Activated CD4-positive, alpha-beta T cell treated with anti-CD3 and anti-CD28 coated beads, Interleukin-10, Interleukin-2, amounts not matched to agents 100 ng/mL and 50 ng/mL, durations not matched to agents 16 hours and 8 hours (primary cell): ENCODE measurements around the gene NUDT14.

Experiments
- DNase-seq: peaks from one replicate; pipeline ENCODE4 v3.0.0-alpha.2; 2020

The NUDT14 gene

DNA sequence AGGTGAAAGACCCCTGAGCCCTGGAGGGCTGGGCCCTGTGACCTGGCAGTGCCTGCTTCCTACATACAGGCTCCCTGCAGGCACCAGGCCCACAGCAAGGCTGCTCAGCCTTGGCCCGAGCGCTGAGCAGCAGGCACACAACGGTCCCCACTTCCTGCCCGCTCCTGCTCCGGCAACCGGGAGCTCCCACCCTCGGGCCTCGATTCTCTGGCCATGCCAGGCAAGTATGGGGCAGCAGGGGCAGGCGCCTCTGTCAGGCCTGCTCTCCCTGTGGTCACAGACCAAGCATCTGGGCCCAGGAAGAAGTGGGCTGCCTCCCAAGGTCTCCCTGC is 30.6 kb upstream of the NUDT14 start:
- DNase-seq: no peak

DNA sequence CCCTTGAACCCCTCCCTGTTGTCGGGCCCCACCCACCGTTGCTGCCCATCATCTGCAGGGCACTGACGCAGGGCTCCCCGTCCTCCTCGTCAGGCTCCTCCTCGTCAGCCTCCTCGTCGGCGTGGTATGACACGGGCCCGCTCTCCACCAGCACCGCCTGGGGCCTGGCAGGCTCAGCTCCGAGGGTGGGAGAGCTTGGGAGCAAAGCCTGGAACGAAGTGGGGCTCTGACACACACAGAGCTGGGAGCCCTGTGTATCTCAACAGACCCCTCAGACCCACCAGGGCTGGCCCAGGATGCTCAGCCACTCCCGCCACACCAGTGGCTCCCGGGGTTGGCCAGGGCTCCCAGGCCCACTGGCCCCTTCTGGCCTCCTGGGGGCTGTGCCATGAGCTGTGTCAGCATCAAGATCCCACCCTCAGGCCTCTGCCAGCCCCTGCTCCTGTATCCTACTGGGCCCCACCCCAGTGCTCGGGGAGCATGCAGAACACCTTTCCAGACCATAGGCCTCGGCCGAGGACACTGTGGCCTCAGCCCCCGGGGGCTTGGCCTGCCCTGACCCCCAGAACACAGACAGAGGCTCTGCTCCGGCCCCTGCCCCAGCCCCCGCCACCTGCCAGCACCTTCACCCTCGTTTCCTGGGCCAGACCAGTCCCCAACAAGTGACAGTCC is 30.1 kb upstream of the NUDT14 start:
- DNase-seq: no peak

DNA sequence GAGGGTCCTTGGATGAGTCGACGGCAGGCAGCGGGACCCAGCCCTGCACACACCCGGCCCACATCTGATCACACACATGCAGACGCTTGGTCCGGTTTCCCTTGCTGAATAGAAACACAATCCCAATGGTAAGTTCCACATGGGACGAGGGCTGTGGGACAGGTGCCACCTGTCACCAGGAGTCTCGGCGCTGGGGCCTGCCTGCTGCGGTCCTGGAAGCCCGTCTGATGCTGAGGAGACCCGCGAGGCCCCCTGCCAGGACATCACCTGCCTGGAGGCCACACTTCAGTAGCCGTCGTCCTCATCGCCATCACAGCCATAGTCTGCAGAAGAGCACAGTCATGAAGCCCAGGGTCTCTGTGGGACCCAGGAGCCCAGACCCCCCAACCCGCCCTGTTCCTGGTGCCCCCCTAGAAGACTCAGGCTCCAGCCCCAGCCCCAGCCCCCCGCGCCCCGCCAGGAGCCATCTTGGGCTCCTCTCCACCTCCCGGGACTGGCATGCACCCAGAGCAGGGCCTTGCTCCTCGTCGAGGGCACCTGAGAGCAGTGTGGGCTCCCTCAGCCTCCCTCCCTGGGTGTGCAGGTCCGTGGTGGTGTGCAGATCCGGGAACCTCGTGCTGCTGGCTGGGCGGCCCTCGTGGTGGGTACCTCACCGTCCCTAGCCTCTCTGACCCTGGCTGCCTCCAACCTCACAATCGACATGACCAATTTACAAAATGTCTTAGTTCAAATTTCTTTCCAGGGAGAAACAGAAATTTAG is 29.3 kb upstream of the NUDT14 start:
- no peak for DNase-seq

DNA sequence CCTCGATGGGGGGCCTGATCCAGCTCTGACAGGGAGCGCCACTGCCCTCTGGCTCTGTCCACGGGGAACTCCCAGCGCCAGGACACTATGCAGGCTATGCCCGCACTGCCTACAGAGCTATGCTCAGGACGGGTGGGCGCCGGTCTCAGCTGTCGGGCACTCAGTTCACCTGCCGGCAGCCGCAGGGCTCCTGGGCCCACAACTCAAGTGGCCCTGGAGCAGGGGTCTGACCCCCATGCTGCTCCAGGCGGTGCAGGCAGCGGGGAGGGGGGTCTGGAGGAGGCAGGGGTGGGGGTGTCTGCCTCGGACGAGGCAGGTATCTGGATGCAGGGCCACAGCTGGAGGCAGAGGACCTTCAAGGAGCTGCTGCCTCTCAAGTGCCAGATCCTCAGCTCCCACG is 28.5 kb upstream of the NUDT14 start:
- DNase-seq: no peak

DNA sequence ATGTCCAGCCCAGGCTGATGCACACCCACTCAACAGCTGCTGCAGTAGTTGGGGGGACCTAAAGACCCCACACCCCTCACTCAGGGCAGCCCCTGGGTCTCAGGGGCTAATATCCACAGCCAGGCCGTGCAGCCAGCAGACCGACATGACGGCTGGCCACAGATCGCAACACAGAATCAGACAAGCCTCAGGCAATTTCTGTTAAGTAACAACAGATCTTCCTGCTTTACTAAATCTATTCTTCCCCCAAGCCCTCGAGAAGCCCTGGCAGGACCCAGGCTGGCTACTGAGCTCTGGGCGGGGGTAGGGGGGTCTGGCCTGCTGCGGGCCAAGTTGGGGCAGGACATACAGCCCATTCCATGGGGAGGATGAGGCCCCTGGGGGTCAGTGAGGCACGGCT is 28.0 kb upstream of the NUDT14 start:
- no peak for DNase-seq

DNA sequence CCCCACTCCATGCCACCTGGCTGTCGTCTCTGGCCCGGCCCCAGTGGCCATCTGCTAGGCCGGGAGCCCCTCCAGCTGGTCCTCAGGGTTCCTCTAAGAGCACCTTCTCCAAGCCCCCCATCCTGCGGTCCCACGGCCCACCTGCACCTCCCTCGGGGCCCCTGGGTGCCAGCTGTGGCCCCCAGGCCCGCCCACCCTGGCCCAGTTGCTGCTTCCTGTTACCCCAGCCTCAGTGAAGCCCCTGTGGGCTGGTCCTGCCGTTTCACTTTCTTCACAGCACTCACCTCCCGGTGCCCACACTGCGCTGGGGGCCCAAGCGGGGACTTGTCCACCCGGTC is 27.6 kb upstream of the NUDT14 start:
- no peak for DNase-seq

DNA sequence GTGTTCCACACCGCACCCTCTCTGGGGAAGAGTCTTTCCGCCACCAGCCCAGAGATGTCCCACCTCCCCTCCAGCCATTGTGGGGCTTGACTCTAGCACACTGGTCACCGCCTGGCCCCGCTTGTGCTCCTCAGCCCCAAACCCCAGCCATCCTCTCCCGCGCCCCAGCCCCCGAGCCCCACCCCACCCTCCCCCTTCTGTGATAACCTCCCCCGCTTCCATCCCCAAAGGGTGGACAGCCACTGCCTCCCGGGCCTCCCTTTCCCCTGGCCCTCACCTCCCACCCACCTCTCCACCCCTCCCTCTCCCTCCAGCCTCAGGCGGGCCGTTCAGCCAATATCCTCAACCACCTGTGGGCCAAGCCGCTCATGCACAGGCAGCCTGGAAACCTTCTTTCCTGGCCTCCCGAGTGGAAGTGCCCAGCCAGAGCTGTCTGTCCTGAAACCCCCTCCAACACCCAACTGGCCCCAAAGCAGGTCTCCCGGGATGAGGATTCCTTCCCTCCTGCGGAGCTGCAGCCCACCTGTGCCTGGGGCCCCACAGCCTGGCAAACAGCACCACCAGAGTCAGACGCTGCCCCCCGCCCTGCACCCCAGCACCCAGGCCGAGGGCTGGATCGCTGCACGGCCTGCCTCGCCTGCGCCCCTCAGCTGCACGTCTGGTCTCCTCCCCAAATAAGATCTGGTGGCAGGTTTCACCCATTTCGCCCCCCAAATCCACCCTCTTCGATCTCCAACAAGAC is 27.1 kb upstream of the NUDT14 start:
- no peak for DNase-seq

DNA sequence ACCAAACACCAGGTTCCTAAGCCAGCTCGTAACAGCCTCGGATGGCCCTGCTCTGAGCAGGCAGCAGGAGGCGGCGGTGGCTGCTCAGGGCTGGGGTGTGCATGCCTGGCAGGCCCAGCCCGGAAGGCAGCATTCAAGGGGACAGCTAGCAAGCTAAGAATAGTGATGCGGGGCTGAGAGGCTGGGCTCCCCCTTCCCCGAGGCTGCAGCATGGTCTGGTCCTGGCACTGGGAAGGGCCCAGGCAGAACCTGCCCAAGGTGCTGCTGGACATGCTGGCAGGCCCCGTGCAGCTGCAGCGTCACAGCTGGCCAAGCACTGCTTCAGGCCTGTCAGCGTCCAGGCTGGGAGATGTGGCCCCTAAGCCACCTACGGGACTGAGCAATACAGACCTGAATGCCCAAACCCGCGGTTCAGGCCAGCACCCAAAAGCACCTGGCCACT is 26.4 kb upstream of the NUDT14 start:
- DNase-seq: no peak

DNA sequence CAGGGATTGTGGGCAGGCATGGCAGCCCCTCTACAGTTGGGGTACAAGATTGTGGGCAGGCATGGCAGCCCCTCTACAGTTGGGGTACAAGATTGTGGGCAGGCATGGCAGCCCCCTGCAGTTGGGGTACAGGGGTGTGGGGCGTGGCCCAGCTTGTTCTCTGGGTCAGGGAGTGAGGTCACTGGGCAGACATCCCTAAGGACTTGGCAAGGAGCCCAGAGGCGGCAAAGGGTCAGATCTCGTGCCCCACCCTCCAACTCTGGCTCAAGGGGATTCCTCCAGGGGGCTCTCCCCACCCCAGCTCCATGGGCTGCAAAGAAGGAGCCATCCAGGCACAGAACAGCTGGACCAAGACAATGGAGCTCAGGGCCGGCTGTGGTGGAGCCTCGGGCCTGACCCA is 25.8 kb upstream of the NUDT14 start:
- DNase-seq: no peak

DNA sequence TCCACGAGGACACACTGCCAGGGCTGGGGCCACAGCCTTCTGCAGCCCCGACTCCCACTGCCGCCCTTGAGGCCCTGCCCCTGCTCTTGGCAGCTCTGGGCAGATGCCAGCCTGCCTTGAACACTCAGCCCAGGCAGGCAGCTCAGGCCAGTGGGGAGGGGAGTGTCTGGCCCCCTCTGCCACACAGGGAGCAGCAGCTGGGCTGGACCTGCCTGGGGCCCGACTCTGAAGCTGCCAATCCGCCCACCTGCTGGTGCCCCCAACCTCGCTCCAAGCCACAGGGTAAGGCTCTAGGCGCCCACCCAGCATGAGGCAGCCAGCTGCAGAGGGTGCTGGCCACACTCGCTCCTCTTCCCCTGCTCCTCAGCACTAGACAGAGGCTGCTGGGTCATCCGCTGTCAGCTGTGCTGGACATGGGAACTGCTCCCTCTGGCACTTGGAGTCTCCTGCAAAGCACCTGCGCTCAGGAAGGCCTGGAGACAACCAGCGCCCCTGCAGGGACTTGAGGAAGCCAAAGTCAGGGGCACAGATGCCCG is 24.6 kb upstream of the NUDT14 start:
- DNase-seq: no peak

DNA sequence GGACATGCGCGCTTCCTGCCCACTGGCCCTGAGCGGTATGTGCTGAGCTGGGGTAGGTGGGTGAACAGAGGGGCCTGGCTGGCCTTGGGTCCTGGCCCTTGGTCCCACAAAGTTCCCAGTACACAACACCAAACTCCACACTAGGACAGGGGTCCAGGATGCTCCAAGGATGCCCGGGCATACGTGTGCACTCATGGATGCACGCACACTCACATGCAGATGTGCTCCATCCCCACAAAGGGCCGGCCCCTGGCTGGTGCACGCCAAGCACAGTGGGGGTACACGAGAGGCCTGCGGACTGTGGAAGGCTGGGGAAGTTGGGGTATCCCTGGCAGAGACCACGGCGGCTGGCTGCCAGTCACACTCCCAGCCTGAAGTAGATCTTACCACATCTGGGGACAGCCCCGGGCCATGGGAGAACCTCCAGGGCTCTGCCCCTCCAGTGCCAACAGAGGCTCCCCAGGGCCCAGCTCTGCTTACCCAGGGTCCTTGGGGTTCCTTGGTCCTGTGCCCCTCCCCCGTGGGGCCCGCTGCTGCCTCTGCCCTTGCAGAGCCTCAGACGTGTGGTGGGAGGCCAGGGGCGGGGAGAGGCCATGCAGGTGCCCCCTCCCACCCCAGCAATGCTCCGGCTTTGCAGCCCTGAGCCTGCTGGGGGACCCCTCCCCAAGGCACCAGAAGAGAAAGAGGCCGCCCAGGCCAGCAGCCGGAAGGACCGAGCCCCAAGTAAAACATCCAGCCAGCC is 24.0 kb upstream of the NUDT14 start:
- no peak for DNase-seq

DNA sequence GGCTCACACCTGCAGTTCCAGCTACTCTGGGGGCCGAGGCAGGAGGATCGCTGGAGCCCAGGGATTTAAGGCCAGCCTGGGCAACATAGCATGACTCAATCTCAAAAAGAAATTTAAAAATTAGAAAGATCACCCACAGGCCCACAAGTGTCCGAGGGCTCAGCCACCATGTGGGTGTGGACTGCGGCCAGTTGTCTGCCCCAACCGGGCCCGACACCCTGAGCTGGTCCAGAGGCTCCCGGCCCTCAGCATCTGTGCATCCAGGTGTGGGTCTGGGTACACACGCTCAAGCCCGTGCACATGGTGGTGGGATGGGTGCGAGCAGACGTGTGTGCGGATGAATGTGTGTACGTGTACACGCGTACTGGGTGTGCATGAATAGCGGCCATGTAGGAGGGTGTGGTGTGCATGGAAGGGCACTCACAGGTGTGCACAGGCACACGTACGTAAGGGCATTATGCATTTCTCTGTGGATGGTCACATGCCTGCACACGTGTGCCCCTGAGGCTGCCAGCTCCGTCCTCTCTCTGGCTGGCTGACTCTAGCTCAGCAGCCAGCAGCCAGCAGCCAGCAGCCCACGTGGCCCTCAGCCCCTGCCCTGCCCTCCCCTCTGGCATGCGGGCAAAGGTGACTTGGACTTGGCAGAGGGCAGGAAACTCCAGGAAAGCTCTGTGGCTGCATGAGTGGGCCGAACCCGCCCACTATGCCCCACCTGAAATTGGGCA is 23.3 kb upstream of the NUDT14 start:
- DNase-seq: no peak

DNA sequence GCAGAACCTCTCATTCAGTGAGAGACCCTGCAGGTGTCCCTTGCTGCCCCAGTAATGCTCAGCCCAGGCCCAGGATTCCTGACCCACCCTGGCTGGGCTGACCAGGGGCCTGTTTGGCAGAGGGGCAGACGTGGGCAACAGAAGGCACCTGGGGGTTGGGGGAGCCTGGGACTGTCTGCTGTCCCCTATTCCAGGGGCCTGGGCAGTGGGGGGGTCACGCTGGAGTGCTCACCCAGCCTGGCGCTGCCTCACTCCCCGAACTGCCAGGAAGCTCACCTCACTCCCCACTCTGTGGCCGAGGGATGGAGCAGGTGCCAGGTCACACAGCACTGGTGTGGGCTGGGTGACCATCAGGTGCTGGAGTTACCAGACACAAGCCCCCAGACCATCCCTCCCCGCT is 22.6 kb upstream of the NUDT14 start:
- DNase-seq: no peak

DNA sequence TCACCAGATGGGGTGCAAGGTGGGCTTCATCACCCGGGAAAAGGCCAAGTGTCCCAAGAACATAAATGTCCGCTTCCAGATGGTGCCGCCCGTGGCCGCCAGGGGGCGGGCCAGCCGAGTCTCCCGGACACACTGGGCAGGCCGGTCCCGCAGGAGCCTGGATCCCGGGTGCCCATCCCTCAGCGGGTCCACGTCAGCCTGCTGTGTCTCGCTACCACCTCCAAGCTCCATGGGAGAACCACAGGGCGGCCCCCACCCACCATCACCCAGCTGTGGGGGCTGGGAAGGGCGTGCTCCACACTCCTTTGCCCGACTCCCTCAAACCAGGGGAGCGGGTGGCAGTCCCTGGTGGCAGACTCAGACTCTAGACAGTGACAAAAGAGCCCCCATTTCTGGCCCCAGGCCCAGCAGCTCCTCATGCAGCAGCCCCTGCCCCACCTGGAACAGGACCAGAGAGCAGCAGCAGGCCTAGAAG is 22.0 kb upstream of the NUDT14 start:
- DNase-seq: peak; percentile 66

DNA sequence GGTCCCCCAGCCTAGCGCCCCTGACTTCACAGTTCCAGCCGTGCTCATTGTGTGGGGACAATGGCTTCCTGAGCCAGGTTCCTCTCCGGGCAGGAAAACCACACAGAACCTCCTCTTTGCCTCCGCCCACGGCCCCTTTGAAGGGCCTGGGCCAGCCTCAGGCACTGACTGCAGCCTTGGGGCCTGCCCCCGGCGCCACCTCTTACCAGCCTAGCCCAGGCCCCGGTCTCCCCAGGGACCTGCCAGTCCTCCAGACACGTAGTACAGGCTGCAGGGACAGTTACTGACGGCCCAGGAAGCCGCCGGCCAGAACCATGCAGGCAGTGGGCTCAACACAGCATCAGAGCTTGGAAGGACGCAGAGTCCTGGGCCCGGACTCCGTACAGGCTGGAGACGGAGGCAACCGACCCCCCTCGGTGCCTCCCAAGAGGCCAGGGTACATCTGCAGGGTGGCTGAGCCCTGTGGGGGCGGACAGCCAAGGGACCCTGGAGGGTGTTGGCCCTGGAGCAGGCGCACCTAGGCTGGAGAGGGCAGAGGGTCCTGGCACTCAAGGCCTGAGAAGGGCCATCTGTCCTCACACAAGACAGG is 20.9 kb upstream of the NUDT14 start:
- DNase-seq: peak; percentile 45

DNA sequence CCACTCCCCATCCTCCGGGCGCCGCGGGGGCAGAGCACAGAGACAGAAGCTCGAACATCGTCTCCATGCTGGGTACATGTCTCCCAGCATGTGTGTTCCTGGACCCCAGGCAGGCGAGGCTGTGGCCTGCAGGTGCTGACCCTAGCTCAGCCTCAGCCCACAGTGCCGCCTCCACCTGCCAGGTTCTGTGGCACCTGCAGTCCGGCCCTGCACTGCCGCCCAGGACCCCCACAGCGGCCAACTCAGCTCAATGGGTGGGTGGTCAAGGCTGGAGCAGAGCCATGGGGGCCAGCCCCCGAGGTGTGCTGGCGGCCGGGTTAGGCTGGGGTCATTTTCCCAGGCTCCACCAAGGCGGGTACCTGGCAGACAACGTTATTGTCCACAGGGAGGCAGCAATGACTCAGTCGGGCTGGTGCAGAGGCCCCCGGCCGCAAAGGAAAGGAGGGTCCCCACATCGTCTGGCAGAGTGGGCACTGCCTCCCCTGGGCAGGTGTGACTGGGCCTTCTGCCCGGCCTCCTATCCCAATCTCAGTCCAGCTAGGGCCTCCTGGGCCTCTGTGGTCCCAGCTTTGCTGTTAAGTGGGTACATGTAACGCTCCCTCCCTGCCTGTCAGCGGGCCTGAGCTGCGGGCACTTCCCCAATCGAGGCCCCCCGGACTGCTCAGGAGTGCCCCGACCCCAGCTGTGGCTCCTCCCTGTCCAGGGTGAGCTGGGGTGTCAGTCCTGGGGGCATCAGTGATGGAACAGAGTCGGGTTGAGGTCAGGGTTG is 20.2 kb upstream of the NUDT14 start:
- no peak for DNase-seq

DNA sequence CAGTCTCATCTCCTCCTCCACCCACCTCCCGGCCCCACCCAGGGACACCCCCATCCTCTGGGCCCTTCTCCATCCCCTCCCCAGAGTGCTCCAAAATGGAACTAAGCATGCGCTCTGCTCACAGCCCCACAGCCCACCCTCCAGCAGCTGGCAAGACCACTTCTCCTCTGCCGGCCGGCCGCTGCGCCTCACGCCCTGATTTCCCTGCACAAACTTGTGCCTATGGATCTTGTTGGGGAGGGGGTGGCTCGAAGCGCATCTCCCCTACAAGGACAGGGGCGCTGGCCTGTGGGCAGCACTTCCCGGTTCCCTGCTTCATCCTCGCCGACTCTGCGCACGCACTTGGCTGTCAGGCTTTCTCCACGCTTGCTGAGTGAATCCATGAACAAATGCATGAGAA is 19.5 kb upstream of the NUDT14 start:
- no peak for DNase-seq

DNA sequence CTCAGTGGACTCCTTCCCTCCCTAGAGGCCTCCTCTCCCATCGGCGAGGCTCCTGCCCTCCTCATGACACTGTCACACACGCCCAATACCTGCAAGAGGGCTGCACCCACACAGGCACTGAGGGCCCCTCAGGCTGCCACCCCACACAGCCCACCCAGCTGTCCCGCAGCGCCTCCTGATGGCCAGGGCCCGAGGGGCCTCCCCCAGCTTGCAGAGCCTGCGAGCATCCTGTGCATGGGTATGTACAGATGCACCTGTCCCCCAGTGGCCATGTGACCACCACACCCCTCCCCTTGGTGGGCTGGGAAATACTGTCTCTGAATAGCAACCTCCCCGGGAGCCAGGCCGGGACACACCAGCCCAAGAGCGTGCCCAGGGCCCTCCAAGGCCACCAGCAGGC is 19.0 kb upstream of the NUDT14 start:
- DNase-seq: no peak

DNA sequence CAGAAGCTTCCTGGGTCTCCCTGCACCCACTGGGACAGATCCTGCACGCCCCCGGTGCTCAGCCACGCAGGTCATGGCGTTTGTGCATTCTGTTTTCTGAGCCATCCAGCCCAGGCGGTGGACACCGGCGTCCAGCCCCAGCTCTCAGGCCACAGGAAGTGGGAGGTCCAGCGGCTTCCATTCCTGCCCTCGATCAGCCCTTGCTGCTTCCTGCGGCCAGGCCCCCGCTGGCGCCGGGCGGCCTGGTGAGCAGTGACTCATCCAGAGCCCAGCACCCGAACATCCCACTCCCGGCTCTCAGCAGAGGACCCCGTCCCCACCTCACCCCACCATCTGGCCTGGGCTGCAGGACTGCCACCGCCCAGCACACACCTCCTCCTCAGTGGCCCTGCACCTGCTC is 18.0 kb upstream of the NUDT14 start:
- DNase-seq: no peak

DNA sequence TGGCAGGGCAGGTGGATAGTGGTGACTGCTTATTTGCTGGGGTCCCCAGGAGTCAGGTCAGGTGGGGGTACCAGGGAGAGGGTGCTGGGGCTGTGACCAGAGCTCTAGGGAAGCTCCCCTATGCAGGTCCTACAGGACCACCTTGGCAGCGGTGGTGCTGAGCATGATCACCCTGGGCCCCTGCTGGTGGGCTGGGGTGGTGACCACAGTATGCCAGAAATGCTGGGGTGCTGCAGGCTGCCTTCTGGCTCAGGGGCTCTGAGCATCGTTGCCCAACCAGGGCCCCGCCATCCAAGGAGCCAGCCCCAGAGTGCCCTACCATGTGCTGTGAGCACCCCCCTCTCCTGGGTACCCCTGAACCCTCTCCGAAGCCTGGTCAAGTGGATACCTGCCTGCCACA is 17.5 kb upstream of the NUDT14 start:
- DNase-seq: no peak

DNA sequence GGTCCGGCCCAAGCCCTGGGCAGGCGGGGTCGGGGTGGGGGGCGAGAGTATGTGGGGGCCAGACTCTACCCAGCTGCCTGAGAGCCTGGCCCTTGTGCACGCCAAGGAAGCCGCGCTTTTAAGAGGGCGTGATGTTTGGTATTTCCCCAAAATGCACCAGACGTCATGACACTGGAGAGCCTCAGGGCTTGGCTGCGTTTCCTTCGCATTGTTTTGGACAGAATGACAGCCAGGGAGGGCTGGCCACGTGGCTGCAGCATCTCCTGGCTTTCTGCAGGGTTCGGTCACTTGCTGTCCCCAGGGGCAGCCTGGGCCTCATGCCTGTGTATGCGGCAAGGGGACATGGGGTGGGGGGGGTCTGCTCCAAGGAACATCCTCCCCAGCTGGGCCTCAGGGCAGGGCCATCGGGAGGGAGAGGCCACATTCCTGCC is 16.1 kb upstream of the NUDT14 start:
- no peak for DNase-seq
